ENCODE measurements around the gene ATG2A. TPM values are rescaled to one million over a fixed set of nuclear protein-coding genes. Genes with fewer than 3 reads are reported as not detected.

The ATG2A gene
- total and polyA plus RNA-seq, 2 donors (not counting 3 experiments of a cell fraction or from before 2014, with no cell fraction given) = 13.4 to 24.3 TPM

DNA sequence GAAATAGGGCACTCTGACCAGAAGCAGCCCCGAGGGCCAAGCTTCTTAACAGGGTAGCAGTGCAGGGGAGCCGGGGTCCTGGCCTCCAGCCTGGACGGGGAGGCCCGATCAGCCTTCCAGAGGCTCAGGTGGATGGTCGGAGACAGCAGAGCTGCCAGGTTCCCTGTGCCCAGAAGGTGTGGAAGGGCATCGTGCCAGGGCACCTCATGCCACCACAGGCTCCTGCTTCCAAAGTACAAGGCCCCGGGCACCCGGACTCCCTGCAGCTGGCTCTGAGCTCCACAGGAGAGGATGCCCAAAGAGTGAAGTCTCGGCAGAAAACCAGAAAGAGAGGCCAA is 52.9 kb downstream of the ATG2A start:
- H3K27ac ChIP-seq (ENCODE audit: insufficient read depth, low read depth, low read length) = peak overlapping the region; percentile 74
- dilution Hi-C loops (cut with MboI; ENCODE audit: extremely low pct_ligation_motif_present, low sequenced_read_pairs) (no loop called here), intact Hi-C loops (cut with micrococcal nuclease) (no loop called here)
- H3K9me3 ChIP-seq (replicated peaks; ENCODE audit: control insufficient read depth, insufficient read depth, low read length) = no peaks in the 10 kb centered on the region
- H4K20me1 ChIP-seq (replicated peaks; ENCODE audit: control insufficient read depth, extremely low read depth, insufficient read depth, low read length) = no peaks in the 10 kb centered on the region
- no TSS peak for BruUV-seq (replicated peaks)
- peak overlapping the region; percentile 4 for H3K4me2 ChIP-seq (ENCODE audit: insufficient read depth, low read length)
- H2AFZ ChIP-seq (ENCODE audit: low read depth, low read length) = no peak overlapping the region
- TF ChIP-seq JUN (IDR thresholded peaks at IDR 0.05; ENCODE audit: borderline replicate concordance, insufficient read depth, insufficient read length, low read depth) = no peak
- no peak for TF ChIP-seq MAX (IDR thresholded peaks at IDR 0.05; ENCODE audit: insufficient read depth, insufficient read length)
- TF ChIP-seq FOS (IDR thresholded peaks at IDR 0.05; ENCODE audit: borderline replicate concordance, insufficient read depth, low read length) = no peak
- TF ChIP-seq POLR2A (IDR thresholded peaks at IDR 0.05; ENCODE audit: low read depth, low read length) = no peak
- TF ChIP-seq POLR2AphosphoS5 (IDR thresholded peaks at IDR 0.05; ENCODE audit: insufficient read depth, low read depth, low read length) = no peak
- no peak for TF ChIP-seq CTCF (IDR thresholded peaks at IDR 0.05; ENCODE audit: extremely low read depth in 1 of 2, insufficient read depth in 1 of 2, low read depth in 1 of 2, low read length in 2 of 2)
- no peak for TF ChIP-seq EZH2 (IDR thresholded peaks at IDR 0.05; ENCODE audit: borderline replicate concordance, low read depth, low read length, severe bottlenecking)
- no peak for TF ChIP-seq MYC (IDR thresholded peaks at IDR 0.05; ENCODE audit: low read depth, low read length)
- no peak for TF ChIP-seq GATA2 (IDR thresholded peaks at IDR 0.05; ENCODE audit: insufficient read depth, insufficient read length, low read depth, low read length)
- H3K79me2 ChIP-seq (ENCODE audit: control insufficient read depth, insufficient read depth, low read length) = peaks cover 83% of the 10 kb centered on the region
- no peak overlapping the region for H3K4me3 ChIP-seq (replicated peaks in 1 of 3; ENCODE audit: insufficient read depth in 1 of 3, low read depth in 1 of 3, low read length in 3 of 3)
- H3K9ac ChIP-seq (replicated peaks; ENCODE audit: extremely low read depth, insufficient read depth, low read length) = no peak overlapping the region
- H3K9me1 ChIP-seq (replicated peaks; ENCODE audit: control insufficient read depth, extremely low read depth, insufficient read depth, low read length) = no peaks in the 10 kb centered on the region
- DNase-seq (ENCODE audit: low read depth, low spot score) = no peak
- H3K4me1 ChIP-seq (ENCODE audit: control insufficient read depth, extremely low read depth, insufficient read depth, low read length) = peaks cover 40% of the 10 kb centered on the region
- CTCF ChIA-PET = interaction anchor here (0.7 to 1.9 kb wide), 7 partner anchors 9 to 149 kb away, joined by 3 to 12 read pairs (median 5); partner anchors contain the start of genes ARL2 and CDC42BPG
- H3K27me3 ChIP-seq (ENCODE audit: control insufficient read depth in 2 of 2, insufficient read depth in 2 of 2, low read length in 2 of 2) = no peaks in the 10 kb centered on the region
- FAIRE-seq = no peak
- POLR2A ChIA-PET = interaction anchor here (1.0 to 1.2 kb wide), 3 partner anchors 9 to 14 kb away, joined by 5 to 10 read pairs (median 6); partner anchors contain the start of gene EHD1
- H3K36me3 ChIP-seq (ENCODE audit: control insufficient read depth in 2 of 2, extremely low read depth in 1 of 2, insufficient read depth in 2 of 2, low read length in 2 of 2) = peaks cover 0 to 8% of the 10 kb centered on the region in 2 experiments
